HepG2 (cell line): Measurements from ENCODE around the gene ITPK1. TPM values are rescaled to one million over a fixed set of nuclear protein-coding genes. Genes with fewer than 3 reads are reported as not detected.

Experiments used
- HHEX ChIP-seq: IDR thresholded peaks from 2 replicates; pipeline ENCODE4 v1.6.1; 2016; ENCODE audit warnings: control low read depth
- JDP2 ChIP-seq: sonication (generic); formaldehyde crosslinking; IDR thresholded peaks from 2 replicates; pipeline ENCODE4 v1.8.1; 2022; ENCODE audit warnings: missing genetic modification reagents, borderline replicate concordance
- NCOA2 ChIP-seq: sonication (generic); formaldehyde crosslinking; IDR thresholded peaks from 2 replicates; pipeline ENCODE4 v1.8.0; 2022; ENCODE audit warnings: inconsistent platforms
- SNAPC2 ChIP-seq: sonication (generic); formaldehyde crosslinking; IDR thresholded peaks from 2 replicates; pipeline ENCODE4 v1.8.1; 2022; ENCODE audit warnings: mild to moderate bottlenecking, missing genetic modification reagents
- ZBTB10 ChIP-seq: sonication (generic); formaldehyde crosslinking; IDR thresholded peaks from 2 replicates; pipeline ENCODE4 v1.4.0; 2020; ENCODE audit warnings: missing genetic modification reagents, borderline replicate concordance
- ZBTB21 ChIP-seq: sonication (generic); formaldehyde crosslinking; IDR thresholded peaks from 2 replicates; pipeline ENCODE4 v1.4.0; 2020; ENCODE audit warnings: missing genetic modification reagents
- polyA plus RNA-seq, 8 experiments: library from polyadenylated mRNA; depleted of rRNA in 3 of 8; stranded (reverse) in 7 of 8; unstranded in 1 of 8; fragments of >200 nt; fragmentation: Illumina TruSeq in 4 of 8; extraction: Trizol in 4 of 8; gene quantifications; 2 replicates each; pipeline versions ENCODE4 v1.2.1 to v1.2.3, GENCODE V29; 2011 to 2016; ENCODE audit warnings: low read depth in 4 of 8, missing spikeins in 1 of 8, mixed read lengths in 1 of 8; ENCODE audit not compliant: insufficient read depth in 1 of 8
- total RNA-seq, 5 experiments: library from RNA; depleted of rRNA; stranded (reverse); fragments of >200 nt; fragmentation: Illumina TruSeq; extraction: Trizol; gene quantifications; 2 replicates each; pipeline ENCODE4 v1.2.3, GENCODE V29; 2016; ENCODE audit warnings: low read depth in 1 of 5
- TF ChIP-seq, protein P1 (sequence below): sonication (generic); formaldehyde crosslinking; IDR thresholded peaks from one replicate; pipeline ENCODE4 v1.5.1; 2020; ENCODE audit warnings: mild to moderate bottlenecking, missing genetic modification reagents; ENCODE audit errors: not compliant biosample characterization

Gene ITPK1
- total and polyA plus RNA-seq, 2 of the 13 experiments (the other 11 are each of a cell fraction or from before 2014, with no cell fraction given), result 20.5 to 47.5 TPM

GRCh38 chr14:93060841-93061240 is 54.9 kb downstream of the ITPK1 start (continued):
- TF ChIP-seq, protein P1, sequence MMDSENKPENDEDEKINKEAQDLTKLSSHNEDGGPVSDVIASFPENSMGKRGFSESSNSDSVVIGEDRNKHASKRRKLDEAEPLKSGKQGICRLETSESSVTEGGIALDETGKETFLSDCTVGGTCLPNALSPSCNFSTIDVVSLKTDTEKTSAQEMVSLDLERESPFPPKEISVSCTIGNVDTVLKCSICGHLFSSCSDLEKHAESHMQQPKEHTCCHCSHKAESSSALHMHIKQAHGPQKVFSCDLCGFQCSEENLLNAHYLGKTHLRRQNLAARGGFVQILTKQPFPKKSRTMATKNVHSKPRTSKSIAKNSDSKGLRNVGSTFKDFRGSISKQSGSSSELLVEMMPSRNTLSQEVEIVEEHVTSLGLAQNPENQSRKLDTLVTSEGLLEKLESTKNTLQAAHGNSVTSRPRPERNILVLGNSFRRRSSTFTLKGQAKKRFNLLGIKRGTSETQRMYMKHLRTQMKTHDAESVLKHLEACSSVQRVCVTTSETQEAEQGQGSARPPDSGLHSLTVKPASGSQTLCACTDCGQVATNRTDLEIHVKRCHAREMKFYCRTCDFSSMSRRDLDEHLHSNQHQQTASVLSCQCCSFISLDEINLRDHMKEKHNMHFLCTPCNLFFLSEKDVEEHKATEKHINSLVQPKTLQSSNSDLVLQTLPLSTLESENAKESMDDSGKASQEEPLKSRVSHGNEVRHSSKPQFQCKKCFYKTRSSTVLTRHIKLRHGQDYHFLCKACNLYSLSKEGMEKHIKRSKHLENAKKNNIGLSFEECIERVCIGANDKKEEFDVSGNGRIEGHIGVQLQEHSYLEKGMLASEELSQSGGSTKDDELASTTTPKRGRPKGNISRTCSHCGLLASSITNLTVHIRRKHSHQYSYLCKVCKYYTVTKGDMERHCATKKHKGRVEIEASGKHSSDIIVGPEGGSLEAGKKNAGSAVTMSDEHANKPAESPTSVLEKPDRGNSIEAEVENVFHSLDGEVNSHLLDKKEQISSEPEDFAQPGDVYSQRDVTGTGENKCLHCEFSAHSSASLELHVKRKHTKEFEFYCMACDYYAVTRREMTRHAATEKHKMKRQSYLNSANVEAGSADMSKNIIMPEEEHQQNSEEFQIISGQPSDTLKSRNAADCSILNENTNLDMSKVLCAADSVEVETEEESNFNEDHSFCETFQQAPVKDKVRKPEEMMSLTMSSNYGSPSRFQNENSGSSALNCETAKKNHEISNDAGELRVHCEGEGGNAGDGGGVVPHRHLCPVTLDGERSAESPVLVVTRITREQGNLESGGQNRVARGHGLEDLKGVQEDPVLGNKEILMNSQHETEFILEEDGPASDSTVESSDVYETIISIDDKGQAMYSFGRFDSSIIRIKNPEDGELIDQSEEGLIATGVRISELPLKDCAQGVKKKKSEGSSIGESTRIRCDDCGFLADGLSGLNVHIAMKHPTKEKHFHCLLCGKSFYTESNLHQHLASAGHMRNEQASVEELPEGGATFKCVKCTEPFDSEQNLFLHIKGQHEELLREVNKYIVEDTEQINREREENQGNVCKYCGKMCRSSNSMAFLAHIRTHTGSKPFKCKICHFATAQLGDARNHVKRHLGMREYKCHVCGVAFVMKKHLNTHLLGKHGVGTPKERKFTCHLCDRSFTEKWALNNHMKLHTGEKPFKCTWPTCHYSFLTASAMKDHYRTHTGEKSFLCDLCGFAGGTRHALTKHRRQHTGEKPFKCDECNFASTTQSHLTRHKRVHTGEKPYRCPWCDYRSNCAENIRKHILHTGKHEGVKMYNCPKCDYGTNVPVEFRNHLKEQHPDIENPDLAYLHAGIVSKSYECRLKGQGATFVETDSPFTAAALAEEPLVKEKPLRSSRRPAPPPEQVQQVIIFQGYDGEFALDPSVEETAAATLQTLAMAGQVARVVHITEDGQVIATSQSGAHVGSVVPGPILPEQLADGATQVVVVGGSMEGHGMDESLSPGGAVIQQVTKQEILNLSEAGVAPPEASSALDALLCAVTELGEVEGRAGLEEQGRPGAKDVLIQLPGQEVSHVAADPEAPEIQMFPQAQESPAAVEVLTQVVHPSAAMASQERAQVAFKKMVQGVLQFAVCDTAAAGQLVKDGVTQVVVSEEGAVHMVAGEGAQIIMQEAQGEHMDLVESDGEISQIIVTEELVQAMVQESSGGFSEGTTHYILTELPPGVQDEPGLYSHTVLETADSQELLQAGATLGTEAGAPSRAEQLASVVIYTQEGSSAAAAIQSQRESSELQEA (CRISPR knock-in tag), result no peak
- TF ChIP-seq ZBTB21 (CRISPR knock-in tag) (no peak), ZBTB10 (CRISPR knock-in tag) (no peak), HHEX (CRISPR knock-in tag) (no peak), NCOA2 (no peak), JDP2 (CRISPR knock-in tag) (no peak), SNAPC2 (CRISPR knock-in tag) (no peak)
